ENCODE measurements around the gene SYAP1.
"Not testable (repeated sequence)": the region's sequence is repeated elsewhere in the genome, so short reads cannot be mapped to it uniquely, and the experiment has no call there.

Gene SYAP1

DNA sequence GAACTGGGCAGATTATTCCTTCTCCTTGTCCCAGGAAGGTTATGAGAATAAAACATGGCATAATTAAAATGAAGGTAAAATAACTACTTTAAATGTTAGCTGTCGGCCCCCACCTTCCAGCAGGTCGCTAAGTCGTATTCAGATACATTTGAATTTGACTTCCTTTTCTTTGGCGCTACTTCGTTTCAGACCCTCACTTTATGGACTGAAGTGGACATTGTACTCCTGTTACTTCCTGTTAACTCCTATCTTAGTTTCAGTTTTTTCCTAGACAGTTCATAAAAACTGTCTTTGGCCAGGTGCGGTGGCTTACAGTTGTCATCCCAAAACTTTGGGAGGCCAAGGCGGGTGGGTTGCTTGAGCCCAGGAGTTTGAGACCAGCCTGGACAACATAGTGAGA lies 5.7 kb downstream of the SYAP1 start:
- no peak for DNase-seq (ENCODE audit: low read depth)

DNA sequence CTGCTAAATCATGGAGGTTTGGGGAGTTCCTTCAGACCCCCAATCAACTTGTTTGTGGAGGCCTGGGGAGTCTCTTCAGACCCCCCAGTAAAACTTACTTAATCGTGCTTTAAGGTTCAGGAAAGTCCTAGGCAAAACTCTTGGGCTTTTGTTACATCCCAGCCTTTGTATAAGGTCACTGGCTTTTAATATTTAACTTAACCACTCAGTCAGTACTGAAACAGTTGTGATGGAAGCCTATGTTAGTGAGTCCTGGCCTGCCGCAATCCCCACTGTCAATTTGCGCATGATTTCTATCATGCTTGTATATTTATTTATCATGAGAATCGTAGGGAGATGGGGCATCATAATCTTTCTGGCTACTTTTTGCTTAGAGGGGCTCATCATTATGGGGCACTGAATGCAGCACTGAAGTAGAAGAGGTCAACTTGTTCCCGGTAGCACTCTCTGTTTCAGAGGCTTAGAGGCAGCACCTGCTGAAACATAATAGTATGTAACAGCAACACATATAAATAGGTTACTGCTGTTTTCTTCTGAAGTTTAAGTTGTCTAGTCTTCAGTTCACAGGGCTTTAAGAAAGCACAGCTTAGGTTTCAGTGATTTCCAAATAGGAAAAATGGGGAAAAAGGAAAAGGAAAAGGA lies 7.1 kb downstream of the SYAP1 start:
- not testable (repeated sequence) for DNase-seq (ENCODE audit: low read depth)

DNA sequence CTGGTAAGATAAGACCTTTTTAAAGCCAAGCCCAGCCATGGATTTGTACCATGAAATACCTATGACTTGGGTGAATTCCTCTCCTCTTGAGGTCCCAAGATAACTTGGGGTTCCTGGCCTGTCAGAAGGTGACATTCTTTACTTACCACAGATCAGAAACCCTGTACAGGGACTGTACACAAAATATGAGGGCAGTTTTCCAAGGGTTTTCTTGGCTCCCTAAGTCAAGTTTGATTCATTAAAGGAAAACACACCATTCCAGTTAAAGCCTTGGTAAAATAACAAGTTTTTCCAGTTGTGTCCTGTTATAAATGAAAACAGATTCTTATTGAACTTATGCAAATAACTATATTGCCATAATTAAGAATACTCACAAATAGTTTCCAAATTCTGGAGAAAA lies 8.2 kb downstream of the SYAP1 start:
- no peak for DNase-seq (ENCODE audit: low read depth)

DNA sequence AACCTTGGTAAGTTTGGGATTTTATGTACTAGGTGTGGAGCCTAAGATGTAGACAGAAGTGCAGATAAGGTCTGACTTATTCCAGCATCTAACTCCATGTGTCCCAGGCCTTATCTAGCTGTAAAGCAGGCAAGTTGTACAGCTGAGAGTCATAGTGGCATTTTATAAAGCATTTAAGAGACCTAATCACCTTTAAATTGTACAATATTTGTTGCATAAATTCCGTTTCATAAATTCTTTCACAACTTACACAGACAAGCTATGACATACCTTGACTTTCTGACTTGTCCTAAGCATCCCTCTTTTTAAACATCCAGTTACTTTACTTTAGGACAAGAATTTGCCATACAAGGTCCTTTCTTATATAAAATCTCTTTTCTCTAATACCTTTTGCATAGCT lies 11.0 kb downstream of the SYAP1 start:
- no peak for DNase-seq (ENCODE audit: low read depth)

DNA sequence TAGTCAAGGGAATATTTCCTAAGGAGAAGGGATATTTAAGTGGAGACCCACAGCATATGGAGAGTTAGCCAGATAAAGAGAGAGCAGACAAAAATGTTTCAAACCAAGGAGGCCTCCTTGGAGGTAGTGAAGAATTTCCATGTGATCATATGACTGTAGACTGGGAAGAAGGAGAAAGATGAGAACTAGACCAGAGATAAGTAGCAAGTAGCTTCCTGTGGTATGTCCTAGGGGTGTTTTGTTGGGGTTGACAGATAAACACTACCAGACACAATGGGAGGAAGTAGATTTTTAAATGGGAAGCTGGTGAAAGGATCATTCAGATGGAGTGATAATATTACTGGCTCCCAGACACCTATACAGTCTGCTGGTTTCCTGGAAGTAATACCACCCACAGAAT lies 13.6 kb downstream of the SYAP1 start:
- no peak for DNase-seq (ENCODE audit: low read depth)

DNA sequence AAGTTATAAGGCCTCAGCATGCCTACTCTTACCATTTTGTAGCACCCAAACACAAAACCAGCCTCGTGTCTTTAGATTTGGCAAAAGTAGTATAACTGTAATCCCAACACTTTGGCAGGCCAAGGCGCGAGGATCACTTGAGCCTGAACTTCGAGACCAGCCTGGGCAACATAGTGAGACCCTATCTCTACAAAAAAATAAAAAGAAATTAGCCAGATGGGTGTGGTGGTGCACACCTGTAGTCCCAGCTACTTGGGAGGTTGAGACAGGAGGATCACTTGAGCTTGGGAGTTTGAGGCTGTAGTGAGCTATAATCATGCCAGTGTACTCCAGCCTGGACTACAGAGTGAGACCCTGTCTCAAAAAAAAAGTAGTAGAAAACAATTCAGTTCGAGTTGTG lies 17.6 kb downstream of the SYAP1 start:
- DNase-seq (ENCODE audit: low read depth): no peak

DNA sequence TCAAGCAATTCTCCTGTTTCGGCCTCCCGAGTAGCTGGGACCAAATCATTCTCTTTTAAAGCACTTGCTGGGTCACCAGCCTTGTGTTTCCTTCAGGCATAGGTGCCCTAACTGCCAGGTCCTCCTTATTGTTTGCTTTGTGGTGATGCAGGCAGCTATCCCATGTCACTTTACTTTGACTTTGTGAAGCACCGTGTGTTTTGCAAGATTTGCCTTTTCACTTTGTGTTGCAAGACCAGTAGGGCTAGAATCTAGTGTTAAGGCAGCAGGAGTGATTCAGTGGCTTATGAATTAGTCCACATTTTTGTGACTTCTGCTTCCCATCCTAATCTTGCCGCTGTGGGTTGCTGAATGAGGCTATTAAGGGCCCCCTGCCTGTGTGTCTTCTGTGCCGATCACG lies 20.2 kb downstream of the SYAP1 start:
- DNase-seq (ENCODE audit: low read depth): no peak

DNA sequence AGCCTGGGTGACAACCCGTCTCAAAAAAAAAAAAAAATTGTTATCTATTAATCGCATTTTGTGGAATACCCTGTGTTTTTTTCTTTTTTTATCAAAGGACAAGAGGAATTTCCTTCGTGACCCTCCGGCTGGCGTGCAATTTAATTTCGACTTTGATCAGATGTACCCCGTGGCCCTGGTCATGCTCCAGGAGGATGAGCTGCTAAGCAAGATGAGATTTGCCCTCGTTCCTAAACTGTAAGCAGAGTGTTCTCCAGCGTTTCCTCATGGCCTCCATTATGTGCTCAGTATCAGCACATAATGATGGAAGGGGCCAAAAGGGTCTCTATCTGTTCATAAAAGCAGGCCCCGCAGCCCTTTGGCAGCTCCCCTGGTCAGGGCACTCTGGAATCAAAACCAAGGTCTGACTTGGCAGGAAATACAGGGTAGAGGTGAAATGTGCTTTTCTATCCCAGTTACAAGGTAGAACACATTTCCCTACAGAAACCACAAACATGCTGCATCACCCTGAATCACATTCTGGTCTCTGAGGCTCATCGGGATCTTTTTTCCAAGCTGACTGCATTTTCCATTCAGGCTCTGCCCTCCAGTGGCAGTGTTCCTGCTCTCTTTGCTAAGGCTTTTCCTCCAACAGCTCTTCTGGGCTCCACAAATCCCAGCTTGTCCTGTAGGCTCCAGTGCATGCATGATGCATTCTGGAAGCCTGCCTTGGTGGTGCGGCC lies 24.4 kb downstream of the SYAP1 start:
- no peak for DNase-seq (ENCODE audit: low read depth)

DNA sequence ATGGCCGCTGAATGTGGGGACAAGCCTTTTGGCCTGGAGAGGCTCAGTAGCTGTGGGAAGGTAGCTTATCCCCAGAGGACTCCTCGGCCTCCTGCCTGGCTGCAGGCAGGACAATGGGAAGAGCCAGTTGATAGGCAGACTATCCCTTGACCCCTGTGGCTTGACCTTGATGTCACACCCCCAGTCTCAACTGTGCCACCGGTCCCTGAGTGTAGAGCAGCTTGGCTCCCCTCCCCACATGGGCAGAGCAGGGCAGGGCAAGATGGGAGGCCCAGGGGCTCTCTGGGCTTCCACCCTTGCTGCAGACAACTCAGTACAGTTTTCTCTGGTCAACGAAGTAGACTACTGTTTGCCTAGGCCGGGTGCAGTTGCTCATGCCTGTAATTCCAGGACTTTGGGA lies 25.7 kb downstream of the SYAP1 start:
- no peak for DNase-seq (ENCODE audit: low read depth)

DNA sequence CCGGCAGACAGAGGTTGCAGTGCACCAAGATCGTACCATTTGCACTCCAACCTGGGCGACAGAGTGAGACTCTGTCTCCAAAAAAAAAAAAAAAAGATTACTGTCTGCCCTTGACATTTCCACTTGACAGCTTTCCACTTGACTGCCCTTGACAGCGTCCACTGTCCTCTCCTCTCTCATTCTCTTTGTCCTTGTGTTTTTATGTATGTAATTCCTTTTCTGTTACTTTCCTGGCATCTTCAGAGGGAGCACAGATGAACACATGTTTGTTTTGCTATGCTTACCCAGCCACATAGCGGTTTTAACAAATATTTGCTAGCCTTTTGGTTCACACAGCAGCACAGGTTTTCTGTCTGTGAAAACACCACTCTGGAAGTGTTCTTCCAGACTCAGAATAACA lies 26.2 kb downstream of the SYAP1 start:
- DNase-seq (ENCODE audit: low read depth): no peak

DNA sequence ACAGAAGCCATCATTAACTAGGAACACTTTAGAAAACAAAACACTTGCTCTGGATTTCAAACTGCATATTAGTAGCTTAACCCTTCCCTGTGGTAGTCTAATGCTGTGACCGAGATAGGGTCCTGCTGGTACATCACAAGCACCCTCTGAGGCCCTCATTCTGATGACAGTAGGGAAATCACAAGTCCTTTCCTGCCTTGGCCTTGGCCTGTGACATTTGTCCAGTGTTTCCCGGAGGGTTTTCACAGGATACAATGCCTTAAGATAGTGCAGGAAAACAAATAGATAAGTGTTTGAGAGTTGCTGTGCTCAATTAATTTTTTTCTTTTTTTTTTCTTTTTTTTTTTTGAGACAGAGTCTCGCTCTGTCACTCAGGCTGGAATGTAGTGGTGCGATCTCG lies 29.0 kb downstream of the SYAP1 start:
- DNase-seq (ENCODE audit: low read depth): no peak

DNA sequence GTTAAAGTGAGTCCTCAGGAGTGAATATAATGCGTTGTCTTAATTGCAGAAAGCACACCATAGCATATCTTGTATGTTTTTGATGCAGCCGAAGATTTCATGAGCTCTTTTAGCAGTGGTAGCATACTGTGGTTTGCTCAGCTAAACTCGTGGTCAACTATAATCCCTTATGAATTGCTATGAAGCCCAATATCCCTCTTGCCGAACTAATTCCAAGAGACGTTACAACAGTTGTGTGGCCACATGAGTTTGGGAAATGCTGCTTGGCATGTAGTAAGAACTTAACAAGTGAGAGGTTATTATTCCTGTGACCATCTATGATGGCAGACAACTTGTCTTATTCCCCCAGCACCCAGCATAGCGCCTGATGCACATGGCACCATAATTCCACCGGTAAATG lies 30.7 kb downstream of the SYAP1 start:
- DNase-seq (ENCODE audit: low read depth): no peak

DNA sequence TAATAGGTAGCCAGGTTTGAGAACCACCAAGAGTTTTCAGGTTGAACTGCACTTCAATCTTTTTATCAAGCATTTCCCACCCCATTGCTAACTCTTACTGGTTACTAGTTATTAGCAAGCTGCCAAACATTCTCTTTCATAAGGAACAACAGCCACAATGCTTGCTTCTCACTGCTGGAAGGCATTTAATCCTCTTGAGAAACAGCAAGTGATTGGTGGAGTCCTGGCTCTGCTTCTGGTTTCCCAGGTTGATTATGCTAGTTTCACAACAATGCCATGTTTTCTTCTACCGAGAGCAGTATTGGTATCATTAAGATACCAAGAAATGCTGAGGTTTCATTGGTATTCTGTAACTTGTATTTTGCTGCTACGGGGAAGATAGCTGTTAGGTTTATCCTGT lies 34.6 kb downstream of the SYAP1 start:
- no peak for DNase-seq (ENCODE audit: low read depth)

DNA sequence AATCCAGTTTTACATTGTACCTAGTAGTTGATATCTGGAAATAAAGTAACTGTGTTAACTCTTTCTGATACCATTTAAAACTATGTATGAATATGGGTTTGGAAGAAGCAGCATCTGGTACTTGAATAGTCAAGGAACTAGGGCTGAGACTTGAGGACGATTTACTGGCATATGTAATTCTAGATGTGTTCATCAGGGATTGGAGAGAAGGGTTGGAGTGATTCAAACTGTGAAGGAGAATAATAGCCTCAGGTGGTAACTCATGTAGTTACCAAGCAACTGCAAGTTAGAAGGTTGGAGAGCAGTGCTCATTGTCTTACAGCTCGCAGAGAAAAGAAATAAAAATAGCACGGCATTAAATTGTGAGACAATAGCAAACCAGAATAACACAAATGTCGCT lies 37.3 kb downstream of the SYAP1 start:
- DNase-seq (ENCODE audit: low read depth): no peak

DNA sequence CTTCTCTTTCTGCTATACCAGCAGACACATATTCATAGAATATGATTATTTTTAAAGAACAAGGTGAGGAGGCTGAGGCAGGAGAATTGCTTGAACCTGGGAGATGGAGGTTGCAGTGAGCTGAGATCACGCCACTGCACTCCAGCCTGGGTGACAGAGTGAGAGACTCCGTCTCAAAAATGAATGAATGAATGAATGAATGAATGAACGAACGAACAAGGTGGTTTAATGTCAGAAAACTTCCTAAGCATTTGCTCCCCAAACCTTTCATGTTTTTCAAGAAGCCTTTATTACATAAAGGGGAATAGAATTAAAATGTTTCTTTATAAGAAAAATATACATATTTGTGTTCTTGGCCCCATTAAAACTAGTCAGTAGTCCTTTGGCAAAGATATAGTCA lies 42.1 kb downstream of the SYAP1 start:
- not testable (repeated sequence) for DNase-seq (ENCODE audit: low read depth)

DNA sequence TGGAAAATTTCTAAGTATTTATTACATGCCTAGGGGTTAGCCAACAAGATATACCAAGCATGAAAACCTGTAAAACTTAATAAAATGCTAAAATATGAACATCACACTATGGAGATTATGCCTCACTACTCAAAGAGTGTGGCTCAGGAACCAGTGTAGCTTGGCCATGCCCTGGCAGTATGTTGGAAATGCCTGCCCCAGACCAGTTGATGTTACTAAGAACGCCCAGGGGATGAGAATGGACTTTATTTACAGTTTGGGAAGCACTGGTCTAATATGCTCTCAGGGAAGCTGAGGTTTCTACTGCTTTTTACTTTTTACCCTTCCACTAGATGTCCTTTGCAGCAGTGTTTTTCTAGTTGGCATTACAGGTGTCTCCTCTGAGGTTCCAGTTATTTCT lies 43.2 kb downstream of the SYAP1 start:
- no peak for DNase-seq (ENCODE audit: low read depth)

DNA sequence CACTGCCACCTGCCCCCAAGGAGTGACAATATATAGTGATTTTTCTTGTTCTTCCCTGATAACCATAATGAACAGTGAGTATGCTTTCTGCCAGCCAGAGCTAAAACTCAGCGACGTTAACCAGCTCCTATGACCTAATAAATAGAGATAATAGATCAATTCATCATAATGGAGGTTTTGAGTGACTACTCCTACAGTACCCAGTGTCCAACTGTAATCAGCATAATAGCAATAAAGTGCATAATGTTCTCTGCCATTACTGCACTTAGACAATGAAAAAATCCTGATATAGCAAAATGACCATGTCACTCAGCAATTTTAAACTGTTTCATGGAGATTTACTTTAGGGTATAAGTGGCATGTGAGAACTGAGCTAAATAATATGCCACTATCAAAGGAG lies 46.2 kb downstream of the SYAP1 start:
- no peak for DNase-seq (ENCODE audit: low read depth)

DNA sequence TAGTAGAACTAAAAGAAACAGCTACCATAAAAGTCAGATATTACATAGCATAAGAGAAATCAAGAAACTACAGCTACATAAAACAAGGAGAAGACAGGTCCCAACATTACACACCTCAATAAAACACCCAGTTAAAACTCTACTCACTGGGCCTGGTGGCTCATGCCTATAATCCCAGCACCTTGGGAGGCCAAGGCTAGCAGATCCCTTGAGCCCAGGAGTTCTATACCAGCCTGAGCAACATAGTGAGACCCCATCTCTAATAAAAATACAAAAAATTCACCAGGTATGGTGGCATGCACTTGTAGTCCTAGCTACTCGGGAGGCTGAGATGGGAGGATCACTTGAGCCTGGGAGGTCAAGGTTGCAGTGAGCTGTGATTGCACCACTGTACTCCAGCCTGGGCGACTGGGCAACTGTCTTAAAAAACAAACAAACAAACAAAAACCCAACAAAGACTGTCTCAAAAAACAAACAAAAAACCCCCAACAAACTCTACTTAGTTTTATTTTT lies 51.6 kb downstream of the SYAP1 start:
- no peak for DNase-seq (ENCODE audit: low read depth)

DNA sequence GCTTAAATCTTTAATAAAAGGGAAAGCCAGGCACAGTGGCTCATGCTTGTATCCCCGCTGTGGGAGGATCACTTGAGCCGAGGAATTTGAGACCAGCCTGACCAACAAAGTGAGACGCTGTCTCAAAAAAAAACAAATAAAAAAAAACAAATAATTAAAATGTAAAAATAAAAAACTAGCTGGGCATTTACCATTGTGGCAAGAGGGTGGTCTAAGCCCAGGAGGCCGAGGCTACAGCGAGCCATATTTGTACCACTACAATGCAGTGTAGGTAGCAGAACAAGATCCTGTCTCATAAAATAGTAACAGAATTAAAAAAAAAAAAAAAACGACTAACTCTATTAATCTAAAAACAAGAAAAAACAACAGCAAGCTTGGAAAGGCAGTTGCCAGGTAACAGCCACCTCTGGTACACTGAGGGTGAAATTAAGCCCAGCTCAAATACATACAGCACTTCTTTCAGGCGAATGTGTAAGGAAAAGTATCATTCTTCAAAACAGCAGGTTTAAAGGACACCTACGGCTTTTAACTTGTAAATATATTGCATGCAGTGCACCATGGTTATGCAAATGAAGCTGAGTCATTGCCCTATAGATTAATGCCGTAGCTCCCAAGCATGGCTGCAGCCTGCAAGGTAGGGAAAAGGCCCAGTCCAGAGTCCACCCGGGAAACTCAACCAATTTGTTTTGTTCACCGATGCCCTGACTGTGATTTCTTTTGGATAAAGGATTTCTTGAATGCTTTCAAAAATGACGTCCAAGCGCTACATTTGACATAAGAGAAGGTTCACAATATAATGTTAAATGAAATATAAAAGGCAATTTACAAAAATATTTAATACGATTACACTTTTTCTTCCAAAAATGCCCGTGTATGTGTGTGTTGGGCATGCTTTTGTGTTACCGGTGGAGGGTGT lies 52.3 kb downstream of the SYAP1 start:
- no peak for DNase-seq (ENCODE audit: low read depth)

DNA sequence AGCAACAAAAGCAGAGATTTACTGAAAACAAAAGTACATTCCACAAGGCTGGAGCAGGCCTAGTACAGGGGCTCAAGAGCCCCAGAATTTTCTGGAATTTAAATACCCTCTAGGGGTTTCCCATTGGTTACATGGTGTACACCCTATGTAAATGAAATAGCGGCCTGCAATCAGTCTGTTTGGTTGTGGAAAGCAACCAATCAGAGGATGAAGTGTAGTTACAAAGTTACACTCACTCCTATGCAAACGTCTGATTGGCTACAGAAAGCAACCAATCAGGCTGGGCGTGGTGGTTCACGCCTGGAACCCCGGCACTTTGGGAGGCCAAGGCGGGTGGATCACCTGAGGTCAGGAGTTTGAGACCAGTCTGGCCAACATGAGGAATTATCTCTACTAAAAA lies 53.0 kb downstream of the SYAP1 start:
- no peak for DNase-seq (ENCODE audit: low read depth)

DNA sequence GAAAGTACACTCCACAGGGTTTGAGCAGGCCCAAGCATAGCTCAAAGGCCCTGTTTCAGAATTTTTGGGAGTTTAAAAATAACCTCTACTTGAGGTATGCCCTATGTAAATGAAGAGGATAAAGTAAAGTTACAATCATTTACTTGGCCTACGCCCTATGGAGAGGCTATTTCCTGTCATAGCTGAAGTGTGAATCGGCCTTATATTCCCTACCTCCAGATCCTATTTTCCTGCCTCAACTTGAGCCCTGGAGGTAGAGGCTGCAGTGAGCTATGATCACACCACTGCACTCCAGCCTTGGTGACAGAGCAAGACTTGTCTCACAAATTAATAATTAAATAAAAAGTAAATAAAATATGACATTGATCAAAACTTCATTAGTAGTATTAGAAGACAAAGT lies 55.3 kb downstream of the SYAP1 start:
- no peak for DNase-seq (ENCODE audit: low read depth)

DNA sequence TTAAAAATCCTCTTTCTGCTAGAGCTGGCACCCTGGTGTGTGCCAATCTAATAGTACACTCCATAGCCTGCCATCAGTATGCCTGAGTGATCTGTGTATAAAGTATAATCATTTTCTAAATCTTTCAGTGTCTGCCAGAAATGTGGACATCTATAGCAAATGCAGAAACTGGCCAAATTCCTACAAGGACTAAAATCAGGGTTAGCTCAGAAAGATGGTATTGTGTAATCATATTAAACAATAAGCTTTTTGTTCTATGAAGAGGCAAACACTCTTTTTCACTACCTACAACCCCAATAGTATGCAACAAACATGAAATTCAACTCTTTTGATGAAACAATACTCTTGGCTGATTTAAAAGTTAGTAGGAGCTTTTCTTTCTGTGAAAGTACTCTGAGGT lies 59.1 kb downstream of the SYAP1 start:
- no peak for DNase-seq (ENCODE audit: low read depth)

DNA sequence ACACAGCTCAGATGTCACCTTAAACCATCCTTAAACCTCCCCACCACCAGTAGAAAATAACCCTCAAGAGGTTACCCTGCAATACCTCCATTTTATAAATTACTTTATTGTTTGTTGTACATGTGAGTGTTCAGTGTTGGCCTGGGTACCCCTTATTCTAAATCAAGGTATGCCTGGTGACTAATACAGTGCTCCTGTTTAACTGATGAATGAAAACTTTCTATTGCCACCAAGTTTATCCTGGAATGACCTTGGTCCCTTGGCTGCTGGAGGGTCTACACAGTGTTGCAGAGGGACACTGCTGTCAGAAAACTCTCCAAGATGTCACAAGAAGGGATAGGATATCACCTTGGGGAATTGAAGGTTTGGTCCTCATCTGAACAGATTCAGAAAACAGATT lies 59.6 kb downstream of the SYAP1 start:
- DNase-seq (ENCODE audit: low read depth): no peak

Measured in stimulated activated CD4-positive, alpha-beta T cell treated with anti-CD3 and anti-CD28 coated beads, Interleukin-2, amount 100 ng/mL, for 4 hours (primary cell).